Skeletal muscle satellite cell (primary cell): ENCODE data around the gene DHDH.
"Not testable (repeated sequence)": the region's sequence is repeated elsewhere in the genome, so short reads cannot be mapped to it uniquely, and the experiment has no call there.

Source experiments
- H3K27me3 ChIP-seq: 2 replicates; pipeline ENCODE4 v1.7.0; 2013; ENCODE audit warnings: low read length; ENCODE audit not compliant: control insufficient read depth, insufficient read depth
- H3K36me3 ChIP-seq: 2 replicates; pipeline ENCODE4 v1.7.0; 2013; ENCODE audit warnings: mild to moderate bottlenecking, control low read depth, low read length; ENCODE audit not compliant: insufficient read depth
- H3K4me1 ChIP-seq: 2 replicates; pipeline ENCODE4 v1.7.0; 2013; ENCODE audit warnings: low read length; ENCODE audit not compliant: control insufficient read depth, insufficient read depth
- H3K4me2 ChIP-seq: 2 replicates; pipeline ENCODE4 v1.7.0; 2013; ENCODE audit warnings: mild to moderate bottlenecking, low read length
- H3K4me3 ChIP-seq: 2 replicates; pipeline ENCODE4 v1.7.0; 2013; ENCODE audit warnings: low read length
- H3K9ac ChIP-seq: 2 replicates; pipeline ENCODE4 v1.7.0; 2013; ENCODE audit warnings: mild to moderate bottlenecking, low read depth, low read length, moderate library complexity
- H3K9me3 ChIP-seq: replicated peaks from 2 replicates; pipeline ENCODE4 v1.7.0; 2013; ENCODE audit warnings: mild to moderate bottlenecking, control low read depth, low read length

DHDH gene

DNA sequence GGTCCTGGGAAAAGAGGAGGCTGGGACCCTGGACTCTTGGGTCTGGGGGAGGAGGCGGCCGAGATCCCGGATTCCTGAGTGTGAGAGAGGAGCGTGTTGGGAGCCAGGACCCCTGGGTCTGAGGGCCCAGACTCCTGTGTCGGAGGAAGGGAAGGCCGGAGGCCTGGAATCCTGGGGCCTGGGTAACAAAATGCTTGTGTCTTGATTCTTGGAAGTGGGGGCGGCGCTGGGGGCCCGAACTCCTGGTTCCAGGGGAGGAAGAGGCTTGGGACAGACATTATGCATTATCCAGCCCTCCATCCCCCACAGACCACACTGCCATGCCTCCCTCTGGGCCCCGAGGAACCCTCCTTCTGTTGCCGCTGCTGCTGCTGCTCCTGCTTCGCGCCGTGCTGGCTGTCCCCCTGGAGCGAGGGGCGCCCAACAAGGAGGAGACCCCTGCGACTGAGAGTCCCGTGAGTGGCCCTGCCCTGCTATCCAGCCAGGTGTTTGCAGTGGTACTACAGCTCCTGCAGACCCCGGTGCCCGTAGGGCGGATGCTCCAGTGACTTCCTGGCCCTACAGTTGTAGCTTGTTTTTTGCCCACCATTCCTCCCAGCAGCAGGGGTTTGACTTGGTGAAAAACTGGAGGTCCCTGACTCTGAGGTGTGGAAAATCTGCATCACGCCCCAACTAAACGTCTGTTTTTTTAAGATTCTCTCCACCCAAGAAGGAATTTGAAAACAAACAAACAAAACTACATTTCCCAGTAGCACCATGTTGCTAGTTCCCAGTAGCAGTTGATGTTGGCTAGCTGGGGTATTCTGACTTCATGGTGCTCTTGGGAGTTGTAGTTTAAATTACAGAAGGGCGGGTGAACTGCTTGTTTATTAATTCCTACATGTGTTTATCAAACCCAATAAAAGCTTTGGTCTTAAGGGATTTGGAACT is 32.8 kb upstream of the DHDH start:
- Histone ChIP-seq H3K9me3 (no peaks in the 10 kb centered on the region), H3K4me3 (peak overlapping the region; percentile 94), H3K27me3 (no peaks in the 10 kb centered on the region), H3K4me2 (peak overlapping the region; percentile 94), H3K36me3 (peaks cover 14% of the 10 kb centered on the region), H3K9ac (peak overlapping the region; percentile 92), H3K4me1 (peaks cover 8% of the 10 kb centered on the region)

DNA sequence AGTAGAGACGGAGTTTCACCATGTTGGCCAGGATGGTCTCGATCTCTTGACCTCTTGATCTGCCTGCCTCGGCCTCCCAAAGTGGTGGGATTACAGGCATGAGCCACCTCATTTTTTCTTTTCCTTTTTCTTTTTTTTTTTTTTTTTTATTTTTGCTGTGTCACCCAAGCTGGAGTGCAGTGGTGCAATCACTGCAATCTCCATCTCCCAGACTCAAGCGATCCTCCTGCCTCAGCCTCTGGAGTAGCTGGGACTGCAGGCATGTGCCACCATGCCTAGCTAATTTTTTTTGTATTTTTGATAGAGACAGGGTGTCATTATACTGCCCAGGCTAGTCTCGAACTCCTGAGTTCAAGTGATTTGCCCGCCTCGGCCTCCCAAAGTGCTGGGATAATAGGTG is 31.2 kb upstream of the DHDH start:
- not testable (repeated sequence) for H3K4me1 ChIP-seq, H3K9me3 ChIP-seq, H3K4me2 ChIP-seq, H3K4me3 ChIP-seq, H3K9ac ChIP-seq, H3K27me3 ChIP-seq
- peaks cover 21% of the 10 kb centered on the region for H3K36me3 ChIP-seq

- H3K4me3 ChIP-seq, H3K4me2 ChIP-seq, H3K27me3 ChIP-seq, H3K9me3 ChIP-seq, H3K9ac ChIP-seq, H3K4me1 ChIP-seq: not testable (repeated sequence)
- peaks cover 28% of the 10 kb centered on the region for H3K36me3 ChIP-seq
Observed at GRCh38 chr19:48903788-48904187, 29.7 kb upstream of the DHDH start.

DNA sequence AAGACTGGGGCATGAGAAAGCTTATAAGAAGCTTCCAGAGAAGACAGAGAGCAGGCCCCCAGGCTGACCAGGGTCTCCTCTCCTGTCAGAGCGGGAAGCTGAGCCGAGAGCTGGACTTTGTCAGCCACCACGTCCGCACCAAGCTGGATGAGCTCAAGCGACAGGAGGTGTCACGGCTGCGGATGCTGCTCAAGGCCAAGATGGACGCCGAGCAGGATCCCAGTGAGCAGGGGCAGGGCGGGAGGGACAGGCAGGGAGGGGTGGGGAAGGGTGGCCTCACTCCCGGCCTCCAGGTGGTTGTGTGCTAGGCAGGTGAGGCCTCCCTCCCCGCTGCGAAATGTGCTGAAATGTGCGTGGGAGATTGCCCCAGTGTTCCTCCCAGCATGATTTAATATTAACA is 27.8 kb upstream of the DHDH start:
- Histone ChIP-seq H3K4me2 (no peak overlapping the region), H3K4me1 (peaks cover 8% of the 10 kb centered on the region), H3K4me3 (no peak overlapping the region), H3K36me3 (peaks cover 38% of the 10 kb centered on the region), H3K9me3 (no peaks in the 10 kb centered on the region), H3K27me3 (no peaks in the 10 kb centered on the region), H3K9ac (no peak overlapping the region)

DNA sequence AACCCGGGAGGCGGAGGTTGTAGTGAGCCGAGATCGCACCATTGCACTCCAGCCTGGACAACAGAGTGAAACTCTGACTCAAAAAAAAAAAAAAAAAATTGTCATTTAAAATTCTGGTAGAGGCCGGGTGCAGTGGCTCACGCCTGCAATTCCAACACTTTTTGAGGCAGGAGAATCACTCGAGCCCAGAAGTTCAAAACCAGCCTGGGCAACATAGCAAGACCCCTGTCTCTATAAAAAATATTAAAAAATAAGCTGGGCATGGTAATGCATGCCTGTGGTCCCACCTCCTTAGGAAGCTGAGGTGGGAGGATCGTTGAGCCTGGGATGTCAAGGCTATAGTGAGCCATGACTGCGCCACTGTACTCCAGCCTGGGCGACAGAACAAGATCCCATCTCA is 27.2 kb upstream of the DHDH start:
- Histone ChIP-seq H3K4me3 (no peak overlapping the region), H3K4me2 (no peak overlapping the region), H3K27me3 (no peaks in the 10 kb centered on the region), H3K9ac (no peak overlapping the region), H3K4me1 (peaks cover 1% of the 10 kb centered on the region), H3K9me3 (no peaks in the 10 kb centered on the region), H3K36me3 (peaks cover 44% of the 10 kb centered on the region)

- Histone ChIP-seq H3K4me1 (no peaks in the 10 kb centered on the region), H3K9ac (no peak overlapping the region)
Observed at GRCh38 chr19:48907671-48908070, 25.8 kb upstream of the DHDH start.

GRCh38 chr19:48909424-48910077 is 23.9 kb upstream of the DHDH start:
- H3K4me3 ChIP-seq, H3K4me1 ChIP-seq, H3K9me3 ChIP-seq, H3K27me3 ChIP-seq, H3K4me2 ChIP-seq, H3K9ac ChIP-seq: not testable (repeated sequence)
- peaks cover 65% of the 10 kb centered on the region for H3K36me3 ChIP-seq

More at GRCh38 chr19:48907671-48908070, 25.8 kb upstream of the DHDH start:
- H3K27me3 ChIP-seq, result no peaks in the 10 kb centered on the region
- no peak overlapping the region for H3K4me2 ChIP-seq
- H3K4me3 ChIP-seq, result no peak overlapping the region
- peaks cover 49% of the 10 kb centered on the region for H3K36me3 ChIP-seq
- no peaks in the 10 kb centered on the region for H3K9me3 ChIP-seq

DNA sequence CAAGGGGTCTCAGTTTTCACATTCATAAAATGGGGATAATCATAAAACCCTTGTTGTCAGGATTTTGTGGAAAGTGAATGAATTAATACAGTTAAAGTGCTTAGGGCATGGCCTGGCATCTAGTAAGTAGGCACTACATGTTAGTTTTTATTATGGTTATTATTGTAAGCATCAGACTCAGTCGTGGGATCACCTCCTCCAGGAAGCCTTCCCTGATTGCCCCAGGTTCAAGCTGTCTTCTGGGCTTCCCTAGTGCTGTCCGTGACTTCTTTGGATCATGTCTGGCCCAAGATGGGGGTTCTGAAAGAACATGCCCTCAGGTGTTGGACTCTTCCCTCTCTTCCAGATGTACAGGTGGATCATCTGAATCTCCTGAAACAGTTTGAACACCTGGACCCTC is 22.7 kb upstream of the DHDH start:
- Histone ChIP-seq H3K36me3 (peaks cover 62% of the 10 kb centered on the region), H3K27me3 (no peaks in the 10 kb centered on the region), H3K9me3 (no peaks in the 10 kb centered on the region), H3K4me3 (no peak overlapping the region), H3K4me2 (no peak overlapping the region), H3K9ac (no peak overlapping the region), H3K4me1 (no peaks in the 10 kb centered on the region)

- Histone ChIP-seq H3K4me3 (no peak overlapping the region), H3K4me1 (no peaks in the 10 kb centered on the region), H3K36me3 (peaks cover 59% of the 10 kb centered on the region), H3K4me2 (no peak overlapping the region), H3K27me3 (no peaks in the 10 kb centered on the region), H3K9ac (no peak overlapping the region), H3K9me3 (no peaks in the 10 kb centered on the region)
Observed at GRCh38 chr19:48913114-48913889, 20.2 kb upstream of the DHDH start.

- no peaks in the 10 kb centered on the region for H3K9me3 ChIP-seq
- no peak overlapping the region for H3K4me2 ChIP-seq
- H3K4me1 ChIP-seq, result no peaks in the 10 kb centered on the region
- H3K27me3 ChIP-seq, result no peaks in the 10 kb centered on the region
- H3K36me3 ChIP-seq, result peaks cover 64% of the 10 kb centered on the region
- no peak overlapping the region for H3K9ac ChIP-seq
- no peak overlapping the region for H3K4me3 ChIP-seq
Observed at GRCh38 chr19:48914181-48914580, 19.3 kb upstream of the DHDH start.

- Histone ChIP-seq H3K4me1 (no peaks in the 10 kb centered on the region), H3K4me2 (no peak overlapping the region), H3K9ac (no peak overlapping the region), H3K4me3 (no peak overlapping the region), H3K36me3 (peaks cover 66% of the 10 kb centered on the region), H3K27me3 (no peaks in the 10 kb centered on the region), H3K9me3 (no peaks in the 10 kb centered on the region)
Observed at GRCh38 chr19:48915757-48916156, 17.7 kb upstream of the DHDH start.
